Measurements from ENCODE around the gene REXO5. TPM values are rescaled to one million over a fixed set of nuclear protein-coding genes. Genes with fewer than 3 reads are reported as not detected.
A peak's percentile ranks its signal among the peaks of the same experiment; 100 is the strongest.

REXO5 gene
- total and polyA plus RNA-seq, 9 of the 15 experiments (the other 6 are each of a cell fraction or from before 2014, with no cell fraction given): 10.5 to 45.1 (median 25.4) TPM

GRCh38 chr16:20826039-20826566 is 19.8 kb downstream of the REXO5 start (continued):
- peak; percentile 76; the same call in 1 of the 2 replicates for TF ChIP-seq ZNF589 (CRISPR knock-in tag; IDR thresholded peaks at IDR 0.05; ENCODE audit: low read depth)
- peak; percentile 89 for TF ChIP-seq SMARCC2 (IDR thresholded peaks at IDR 0.05; ENCODE audit: low read depth)
- TF ChIP-seq AFF4 (CRISPR knock-in tag; IDR thresholded peaks at IDR 0.05): 0 out of 2 replicates have a peak, but pooled peaks have one; percentile 53
- no peak for TF ChIP-seq ZBTB5 (IDR thresholded peaks at IDR 0.05)
- 0 out of 2 replicates have a peak, but pooled peaks have one; percentile 42 for TF ChIP-seq ZNF212 (CRISPR knock-in tag; IDR thresholded peaks at IDR 0.05)
- peak; percentile 56; the same call in 1 of the 2 replicates for TF ChIP-seq NBN (IDR thresholded peaks at IDR 0.05; ENCODE audit: low read depth)
- peak; percentile 98 for TF ChIP-seq C11orf30 (IDR thresholded peaks at IDR 0.05; ENCODE audit: low read depth)
- peak; percentile 98 to 99 for TF ChIP-seq KDM1A (IDR thresholded peaks at IDR 0.05)
- peak; percentile 74 for TF ChIP-seq TCF3 (CRISPR knock-in tag; IDR thresholded peaks at IDR 0.05)
- TF ChIP-seq TRIM24 (IDR thresholded peaks at IDR 0.05): peak; percentile 82 to 87
- no peak for TF ChIP-seq CREB1 (IDR thresholded peaks at IDR 0.05)
- TF ChIP-seq CREB1 (CRISPR knock-in tag; IDR thresholded peaks at IDR 0.05): peak; percentile 42; the same call in 1 of the 2 replicates
- TF ChIP-seq ZNF354B (CRISPR knock-in tag; IDR thresholded peaks at IDR 0.05): 0 out of 2 replicates have a peak, but pooled peaks have one; percentile 54
- no peak for TF ChIP-seq PRMT5 (CRISPR knock-in tag; IDR thresholded peaks at IDR 0.05)
- TF ChIP-seq ZBTB34 (CRISPR knock-in tag; IDR thresholded peaks at IDR 0.05): no peak
- TF ChIP-seq CREM (IDR thresholded peaks at IDR 0.05; ENCODE audit: low read depth): peak; percentile 82
- TF ChIP-seq CCNT2 (IDR thresholded peaks at IDR 0.05; ENCODE audit: borderline replicate concordance, extremely low read depth, insufficient read length, low read depth, low read length): peak; percentile 55
- peak; percentile 59; the same call in 1 of the 2 replicates for TF ChIP-seq ZNF134 (CRISPR knock-in tag; conservative IDR thresholded peaks at IDR 0.05)
- TF ChIP-seq BCL6 (CRISPR knock-in tag; IDR thresholded peaks at IDR 0.05): peak; percentile 48; the same call in 1 of the 2 replicates
- peak; percentile 69 for TF ChIP-seq JUND (IDR thresholded peaks at IDR 0.05; ENCODE audit: borderline replicate concordance, low read depth, low read length)
- peak; percentile 69; the same call in 2 of the 3 replicates for TF ChIP-seq JUND (tag; IDR thresholded peaks at IDR 0.05; ENCODE audit: borderline replicate concordance, low read depth, low read length)
- peak; percentile 74; the same call in 1 of the 2 replicates for TF ChIP-seq KLF6 (CRISPR knock-in tag; IDR thresholded peaks at IDR 0.05; ENCODE audit: borderline replicate concordance)
- TF ChIP-seq MAFK (IDR thresholded peaks at IDR 0.05; ENCODE audit: low read length): peak; percentile 85
